NCI-H526 (cell line): ENCODE data around the gene PRSS1.

ENCODE experiments used
- DNase-seq, 2 experiments: peaks; one replicate each; lab custom pipeline; 2025; lab: John Stamatoyannopoulos, UW

Gene PRSS1

GRCh38 chr7:142795339-142795863, 46.1 kb downstream of the PRSS1 start:
- no peak for DNase-seq

DNA sequence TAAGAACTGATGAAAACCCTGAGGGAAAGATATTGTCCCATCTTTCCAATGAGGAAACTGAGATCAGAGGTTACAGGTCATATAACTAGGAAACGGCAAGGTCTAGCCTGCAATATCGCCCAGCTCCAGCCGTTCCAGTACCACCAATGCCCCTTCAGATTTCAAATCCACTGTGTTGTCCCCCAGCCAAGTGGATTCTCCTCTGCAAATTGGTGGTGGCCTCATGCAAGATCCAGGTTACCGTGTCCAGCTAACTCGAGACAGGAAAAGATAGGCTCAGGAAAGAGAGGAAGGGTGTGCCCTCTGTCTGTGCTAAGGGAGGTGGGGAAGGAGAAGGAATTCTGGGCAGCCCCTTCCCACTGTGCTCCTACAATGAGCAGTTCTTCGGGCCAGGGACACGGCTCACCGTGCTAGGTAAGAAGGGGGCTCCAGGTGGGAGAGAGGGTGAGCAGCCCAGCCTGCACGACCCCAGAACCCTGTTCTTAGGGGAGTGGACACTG, 46.8 kb downstream of the PRSS1 start:
- DNase-seq = no peak

DNA sequence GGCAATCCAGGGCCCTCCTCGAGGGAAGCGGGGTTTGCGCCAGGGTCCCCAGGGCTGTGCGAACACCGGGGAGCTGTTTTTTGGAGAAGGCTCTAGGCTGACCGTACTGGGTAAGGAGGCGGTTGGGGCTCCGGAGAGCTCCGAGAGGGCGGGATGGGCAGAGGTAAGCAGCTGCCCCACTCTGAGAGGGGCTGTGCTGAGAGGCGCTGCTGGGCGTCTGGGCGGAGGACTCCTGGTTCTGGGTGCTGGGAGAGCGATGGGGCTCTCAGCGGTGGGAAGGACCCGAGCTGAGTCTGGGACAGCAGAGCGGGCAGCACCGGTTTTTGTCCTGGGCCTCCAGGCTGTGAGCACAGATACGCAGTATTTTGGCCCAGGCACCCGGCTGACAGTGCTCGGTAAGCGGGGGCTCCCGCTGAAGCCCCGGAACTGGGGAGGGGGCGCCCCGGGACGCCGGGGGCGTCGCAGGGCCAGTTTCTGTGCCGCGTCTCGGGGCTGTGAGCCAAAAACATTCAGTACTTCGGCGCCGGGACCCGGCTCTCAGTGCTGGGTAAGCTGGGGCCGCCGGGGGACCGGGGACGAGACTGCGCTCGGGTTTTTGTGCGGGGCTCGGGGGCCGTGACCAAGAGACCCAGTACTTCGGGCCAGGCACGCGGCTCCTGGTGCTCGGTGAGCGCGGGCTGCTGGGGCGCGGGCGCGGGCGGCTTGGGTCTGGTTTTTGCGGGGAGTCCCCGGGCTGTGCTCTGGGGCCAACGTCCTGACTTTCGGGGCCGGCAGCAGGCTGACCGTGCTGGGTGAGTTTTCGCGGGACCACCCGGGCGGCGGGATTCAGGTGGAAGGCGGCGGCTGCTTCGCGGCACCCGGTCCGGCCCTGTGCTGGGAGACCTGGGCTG, 47.5 kb downstream of the PRSS1 start:
- DNase-seq = peak in 1 of 2 experiments; percentile 46

GRCh38 chr7:142797391-142798377, 48.4 kb downstream of the PRSS1 start:
- no peak for DNase-seq

- DNase-seq = no peak
These were observed 49.5 kb downstream of the PRSS1 start for GRCh38 chr7:142798451-142799436.

DNA sequence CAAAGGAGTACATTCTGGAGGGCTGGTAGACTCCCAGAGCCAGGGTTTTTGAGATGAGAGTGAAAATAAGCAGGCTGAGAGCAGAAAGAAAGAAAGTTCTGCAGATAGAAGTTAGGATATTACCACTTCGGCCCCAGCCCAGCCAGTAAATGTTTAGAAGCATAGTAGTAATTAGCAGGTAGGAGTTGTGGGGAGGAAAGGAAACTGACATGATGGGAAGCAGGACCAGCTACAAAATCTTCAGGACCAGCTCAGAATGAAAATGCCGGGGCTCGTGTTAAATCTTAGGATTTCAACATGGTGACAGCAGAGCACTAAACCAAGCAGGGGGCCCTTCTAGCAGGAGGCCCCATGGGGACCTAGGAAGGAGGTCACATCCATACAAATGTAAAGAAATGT, 50.2 kb downstream of the PRSS1 start:
- DNase-seq = no peak

DNA sequence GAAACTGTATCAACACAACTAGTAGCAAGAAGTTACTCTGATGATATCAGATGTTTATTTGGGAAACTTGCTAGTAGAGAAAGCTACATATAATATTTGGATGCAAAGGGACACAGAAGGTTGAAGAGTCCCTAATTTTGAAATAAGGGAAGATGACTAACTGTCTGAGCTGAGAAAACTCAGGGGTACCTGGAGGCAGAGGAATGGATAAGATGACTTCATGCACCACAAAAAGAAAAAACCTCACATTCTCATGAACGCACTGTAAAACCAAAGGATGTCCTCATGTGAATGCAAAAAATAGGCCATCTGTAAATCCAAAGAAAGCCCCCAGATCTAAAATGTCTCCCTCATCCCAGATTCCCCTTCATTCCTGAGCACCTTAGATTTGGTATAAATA, 50.8 kb downstream of the PRSS1 start:
- no peak for DNase-seq

GRCh38 chr7:142800699-142801260, 51.5 kb downstream of the PRSS1 start:
- no peak for DNase-seq

DNA sequence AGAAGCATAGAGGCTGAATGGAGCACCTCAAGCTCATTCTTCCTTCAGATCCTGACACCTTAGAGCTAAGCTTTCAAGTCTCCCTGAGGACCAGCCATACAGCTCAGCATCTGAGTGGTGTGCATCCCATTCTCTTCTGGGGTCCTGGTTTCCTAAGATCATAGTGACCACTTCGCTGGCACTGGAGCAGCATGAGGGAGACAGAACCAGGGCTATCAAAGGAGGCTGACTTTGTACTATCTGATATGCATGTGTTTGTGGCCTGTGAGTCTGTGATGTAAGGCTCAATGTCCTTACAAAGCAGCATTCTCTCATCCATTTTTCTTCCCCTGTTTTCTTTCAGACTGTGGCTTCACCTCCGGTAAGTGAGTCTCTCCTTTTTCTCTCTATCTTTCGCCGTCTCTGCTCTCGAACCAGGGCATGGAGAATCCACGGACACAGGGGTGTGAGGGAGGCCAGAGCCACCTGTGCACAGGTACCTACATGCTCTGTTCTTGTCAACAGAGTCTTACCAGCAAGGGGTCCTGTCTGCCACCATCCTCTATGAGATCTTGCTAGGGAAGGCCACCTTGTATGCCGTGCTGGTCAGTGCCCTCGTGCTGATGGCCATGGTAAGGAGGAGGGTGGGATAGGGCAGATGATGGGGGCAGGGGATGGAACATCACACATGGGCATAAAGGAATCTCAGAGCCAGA, 52.5 kb downstream of the PRSS1 start:
- DNase-seq = no peak

GRCh38 chr7:142802301-142802700, 53.0 kb downstream of the PRSS1 start:
- no peak for DNase-seq
